Tracheal epithelial cell (primary cell): Measurements from ENCODE around the gene SPANXN1. TPM values are rescaled to one million over a fixed set of nuclear protein-coding genes. Genes with fewer than 3 reads are reported as not detected.

Experiments used
- total RNA-seq: library from RNA; depleted of rRNA; stranded (reverse); fragments of >200 nt; gene quantifications from 2 replicates; pipeline ENCODE4 v1.2.1, GENCODE V29; 2014

SPANXN1 gene
- not detected in 2 replicates for total RNA-seq

GRCh38 chrX:145247203-145247602 is at the start of gene SPANXN1:
TSS of gene SPANXN1 (plus strand) at chrX:145247503. CDS start at chrX:145247587, 84 bp downstream.

